ENCODE results near the gene DYRK3. TPM values are rescaled to one million over a fixed set of nuclear protein-coding genes. Genes with fewer than 3 reads are reported as not detected.

DYRK3 gene
- total RNA-seq, 1 experiment from 2014 or later = 7.1 TPM

GRCh38 chr1:206604861-206605260 is 30.5 kb upstream of the DYRK3 start:
- no TSS peak for BruUV-seq (replicated peaks)
- no peak for DNase-seq (ENCODE audit: low read depth, low spot score)
- no peaks in the 10 kb centered on the region for H3K9me3 ChIP-seq (ENCODE audit: control insufficient read depth in 1 of 2, insufficient read depth in 1 of 2, low read depth in 1 of 2, low read length in 2 of 2)
- H3K36me3 ChIP-seq (ENCODE audit: control insufficient read depth in 1 of 2, insufficient read depth in 2 of 2, low read length in 2 of 2) = peaks cover 10 to 34% of the 10 kb centered on the region in 2 experiments; a peak in 3 of 4 replicates
- intact Hi-C loops (cut with micrococcal nuclease) = loop anchor here (5.0 kb wide), 1 partner anchor 307 kb away; no protein-coding TSS in a partner anchor
- no peaks in the 10 kb centered on the region for H3K9me2 ChIP-seq (ENCODE audit: insufficient read depth)
- H3K4me3 ChIP-seq (replicated peaks in 1 of 2; ENCODE audit: low read depth in 1 of 2, low read length in 2 of 2) = no peak overlapping the region
- H3K9ac ChIP-seq (ENCODE audit: low read length) = no peak overlapping the region
- ChIA-PET CTCF (no interaction called here), RAD21 (ENCODE audit: low non-redundant PET in 1 of 2, low total read pairs in 2 of 2, uncharacterized antibody in 2 of 2, unreplicated experiment in 2 of 2) (no interaction called here), POLR2A (no interaction called here)
- TF ChIP-seq TCF7L2 (IDR thresholded peaks at IDR 0.05; ENCODE audit: borderline replicate concordance, extremely low read depth, insufficient read depth, insufficient read length) (no peak), SP1 (IDR thresholded peaks at IDR 0.05; ENCODE audit: low read depth) (no peak), ZFX (IDR thresholded peaks at IDR 0.05) (no peak), EGR1 (IDR thresholded peaks at IDR 0.05; ENCODE audit: low read depth) (no peak), CEBPB (IDR thresholded peaks at IDR 0.05; ENCODE audit: low read depth) (no peak), POLR2AphosphoS5 (IDR thresholded peaks at IDR 0.05; ENCODE audit: low read depth, low read length) (no peak), ELF1 (IDR thresholded peaks at IDR 0.05; ENCODE audit: borderline replicate concordance, low read depth) (no peak), ZNF274 (IDR thresholded peaks at IDR 0.05; ENCODE audit: low read depth, low read length) (no peak), EZH2phosphoT487 (IDR thresholded peaks at IDR 0.05; ENCODE audit: borderline replicate concordance) (no peak), SIN3A (IDR thresholded peaks at IDR 0.05; ENCODE audit: low read depth) (no peak), EZH2 (IDR thresholded peaks at IDR 0.05) (no peak), FOSL1 (IDR thresholded peaks at IDR 0.05; ENCODE audit: low read depth) (no peak), SRF (IDR thresholded peaks at IDR 0.05; ENCODE audit: low read depth) (no peak), JUND (IDR thresholded peaks at IDR 0.05) (no peak), YY1 (IDR thresholded peaks at IDR 0.05; ENCODE audit: extremely low read depth, insufficient replicate concordance, low read depth, low read length) (no peak), POLR2A (IDR thresholded peaks at IDR 0.05; ENCODE audit: borderline replicate concordance, extremely low read depth, insufficient read depth, insufficient read length) (no peak), REST (IDR thresholded peaks at IDR 0.05; ENCODE audit: low read depth) (no peak), ATF3 (IDR thresholded peaks at IDR 0.05) (no peak)
- TF ChIP-seq, protein P1, sequence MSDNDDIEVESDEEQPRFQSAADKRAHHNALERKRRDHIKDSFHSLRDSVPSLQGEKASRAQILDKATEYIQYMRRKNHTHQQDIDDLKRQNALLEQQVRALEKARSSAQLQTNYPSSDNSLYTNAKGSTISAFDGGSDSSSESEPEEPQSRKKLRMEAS (IDR thresholded peaks at IDR 0.05) = no peak
- H3K27me3 ChIP-seq (ENCODE audit: insufficient read depth, low read length) = no peaks in the 10 kb centered on the region
- H2AFZ ChIP-seq (ENCODE audit: low read depth, low read length, poor library complexity, severe bottlenecking) = no peak overlapping the region
- no peak overlapping the region for H3K27ac ChIP-seq (ENCODE audit: low read depth, low read length)
- no peak for ATAC-seq
- no peak overlapping the region for H3K4me2 ChIP-seq (ENCODE audit: low read length)
- no peaks in the 10 kb centered on the region for H3K79me2 ChIP-seq (ENCODE audit: insufficient read depth, low read length)
- no peaks in the 10 kb centered on the region for H3K4me1 ChIP-seq (ENCODE audit: control insufficient read depth in 1 of 2, insufficient read depth in 2 of 2, low read length in 2 of 2)
- no peaks in the 10 kb centered on the region for H4K20me1 ChIP-seq (ENCODE audit: insufficient read depth)

Measured in HCT116 (cell line).